Pancreas (tissue), 10 donors: ENCODE measurements around the gene CHD5. TPM values are rescaled to one million over a fixed set of nuclear protein-coding genes. Genes with fewer than 3 reads are reported as not detected.

Experiments
- ATAC-seq, 4 donors: fragments of 200-7000 bp; cut with Tn5 transposase; one replicate each; pipeline versions ENCODE4 v1.8.0 to v1.9.1; 2020; ENCODE audit warnings: mild to moderate bottlenecking in 4 of 4, moderate library complexity in 4 of 4
- DNase-seq, 6 donors: peaks; one replicate each; pipeline ENCODE4 v3.0.0-alpha.2; 2020
- FAIRE-seq: peaks from 2 replicates; lab custom pipeline; 2012; peaks lifted over from hg19 to GRCh38; lab: Jason Lieb, UNC
- H3K27ac ChIP-seq, 4 donors: fragments of 200-600 bp; sonication (generic); 1 replicate in 3 of 4; 2 replicates in 1 of 4; pipeline versions ENCODE4 v1.5.0 to v1.8.0; 2020
- H3K27me3 ChIP-seq, 4 donors: fragments of 200-600 bp; one replicate each; pipeline ENCODE4 v1.8.0; 2021
- H3K36me3 ChIP-seq, 3 donors: fragments of 200-600 bp; sonication (generic) in 1 of 3; one replicate each; pipeline versions ENCODE4 v1.5.0 to v1.8.0; 2020 to 2021
- H3K4me1 ChIP-seq, 3 donors: fragments of 200-600 bp; one replicate each; pipeline ENCODE4 v1.8.0; 2021
- H3K4me3 ChIP-seq, 4 donors: fragments of 200-600 bp; sonication (generic) in 2 of 4; one replicate each; pipeline versions ENCODE4 v1.5.0 to v1.8.0; 2020 to 2021
- H3K9me3 ChIP-seq, 4 donors: fragments of 200-600 bp; one replicate each; pipeline ENCODE4 v1.8.0; 2021
- WGBS, 2 donors: extraction: QIAGEN DNeasy Blood & Tissue Kit; methylation state at CpG; one replicate each; pipeline ENCODE4 v1.1.7; 2013; 5-methylcytosine and 5-hydroxymethylcytosine counted together
- intact Hi-C, 3 donors: fragments of 100-400 bp; cut with DNase I; formaldehyde crosslinking; loops; one replicate each; pipeline versions ENCODE4 v1.11.1 to v1.14.2; 2022
- polyA plus RNA-seq, 2 donors: library from polyadenylated mRNA; stranded (reverse); fragments of 200-250 nt; gene quantifications; one replicate each; pipeline ENCODE4 v1.2.3, GENCODE V29; 2013
- total RNA-seq, 6 donors: library from RNA; stranded (reverse); fragmentation: NEBNext Ultra II Directional in 4 of 6; extraction: Animal tissue kit (Norgen Biotek cat#: 25700) in 4 of 6; gene quantifications; one replicate each; pipeline versions ENCODE4 v1.2.1 to v1.2.4, GENCODE V29; 2021 to 2023
- TF ChIP-seq, protein P1 (sequence below), 4 donors: fragments of 200-600 bp; sonication (generic) in 3 of 4; IDR thresholded peaks; one replicate each; pipeline versions ENCODE4 v1.5.0 to v1.8.0; 2021; ENCODE audit warnings: antibody characterized with exemption in 4 of 4
- donor health status: healthy with polysubstance abuse.
- donor health status: DM: no; HTN: no; CAD: no; lungs with moderate emphysema.
- donor health status: DM: no; HTN: no; CAD: no.
- donor health status: control.
- donor health status: control.
- donor health status: Bipolar disorder and iron deficiency.
- donor health status: DM: yes; HTN: yes; CAD: no.
- donor health status: DM: no; HTN: no; CAD: no.
- donor health status: DM: no; HTN: no; CAD: no.
- donor health status: DM: yes; HTN: yes; CAD: no.

The CHD5 gene
- total and polyA plus RNA-seq, 8 donors, result 0.09 to 2.9 (median 0.40) TPM

DNA sequence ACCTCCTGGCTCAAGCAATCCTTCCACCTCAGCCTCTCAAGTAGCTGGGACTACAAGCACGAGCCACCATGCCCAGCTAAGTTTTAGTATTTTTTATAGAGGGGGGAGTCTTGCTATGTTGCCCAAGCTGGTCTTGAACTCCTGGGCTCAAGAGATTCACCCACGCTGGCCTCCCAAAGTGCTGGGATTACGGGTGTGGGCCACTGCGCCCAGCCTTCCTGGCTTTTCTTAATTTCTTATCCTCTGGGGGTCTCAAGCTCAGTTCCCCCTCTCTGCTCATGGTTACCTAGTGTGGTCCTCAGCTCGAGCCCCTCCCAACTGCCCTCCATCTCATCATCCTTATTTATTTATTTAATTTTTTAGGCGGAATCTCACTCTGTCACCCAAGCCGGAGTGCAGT, 22.1 kb upstream of the CHD5 start:
- peaks cover 8 to 16% (median 11%) of the 10 kb centered on the region in 3 donors for H3K4me1 ChIP-seq
- no peak for ATAC-seq
- peak in 2 of 6 donors; percentile 11 to 22 for DNase-seq
- H3K4me3 ChIP-seq, result no peak overlapping the region
- FAIRE-seq, result no peak
- no peak overlapping the region for H3K27ac ChIP-seq
- H3K27me3 ChIP-seq, result no peaks in the 10 kb centered on the region
- no peaks in the 10 kb centered on the region for H3K9me3 ChIP-seq
- intact Hi-C loops, result no loop called here
- TF ChIP-seq, protein P1, sequence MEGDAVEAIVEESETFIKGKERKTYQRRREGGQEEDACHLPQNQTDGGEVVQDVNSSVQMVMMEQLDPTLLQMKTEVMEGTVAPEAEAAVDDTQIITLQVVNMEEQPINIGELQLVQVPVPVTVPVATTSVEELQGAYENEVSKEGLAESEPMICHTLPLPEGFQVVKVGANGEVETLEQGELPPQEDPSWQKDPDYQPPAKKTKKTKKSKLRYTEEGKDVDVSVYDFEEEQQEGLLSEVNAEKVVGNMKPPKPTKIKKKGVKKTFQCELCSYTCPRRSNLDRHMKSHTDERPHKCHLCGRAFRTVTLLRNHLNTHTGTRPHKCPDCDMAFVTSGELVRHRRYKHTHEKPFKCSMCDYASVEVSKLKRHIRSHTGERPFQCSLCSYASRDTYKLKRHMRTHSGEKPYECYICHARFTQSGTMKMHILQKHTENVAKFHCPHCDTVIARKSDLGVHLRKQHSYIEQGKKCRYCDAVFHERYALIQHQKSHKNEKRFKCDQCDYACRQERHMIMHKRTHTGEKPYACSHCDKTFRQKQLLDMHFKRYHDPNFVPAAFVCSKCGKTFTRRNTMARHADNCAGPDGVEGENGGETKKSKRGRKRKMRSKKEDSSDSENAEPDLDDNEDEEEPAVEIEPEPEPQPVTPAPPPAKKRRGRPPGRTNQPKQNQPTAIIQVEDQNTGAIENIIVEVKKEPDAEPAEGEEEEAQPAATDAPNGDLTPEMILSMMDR (IDR thresholded peaks at IDR 0.05), result no peak
- WGBS, 2 donors, result 86 to 90% methylated on average over 7 of the region's 7 CpGs
- no peaks in the 10 kb centered on the region for H3K36me3 ChIP-seq

- DNase-seq (peak in 1 of 6 donors; percentile 2), ATAC-seq (no peak), FAIRE-seq (no peak)
- intact Hi-C loops, result no loop called here
- Histone ChIP-seq H3K36me3 (peaks cover 0 to 11% (median 4%) of the 10 kb centered on the region in 3 donors), H3K9me3 (no peaks in the 10 kb centered on the region), H3K4me3 (peak overlapping the region in 2 of 4 donors; percentile 71 to 100), H3K4me1 (peaks cover 8 to 13% (median 11%) of the 10 kb centered on the region in 3 donors), H3K27ac (peak overlapping the region; percentile 14 to 64 (median 58)), H3K27me3 (no peaks in the 10 kb centered on the region)
- 68 to 72% methylated on average over 10 of the region's 10 CpGs for WGBS, 2 donors
- TF ChIP-seq, protein P1 (IDR thresholded peaks at IDR 0.05), result no peak
Measured at GRCh38 chr1:6200188-6200809, 20.2 kb upstream of the CHD5 start.

DNA sequence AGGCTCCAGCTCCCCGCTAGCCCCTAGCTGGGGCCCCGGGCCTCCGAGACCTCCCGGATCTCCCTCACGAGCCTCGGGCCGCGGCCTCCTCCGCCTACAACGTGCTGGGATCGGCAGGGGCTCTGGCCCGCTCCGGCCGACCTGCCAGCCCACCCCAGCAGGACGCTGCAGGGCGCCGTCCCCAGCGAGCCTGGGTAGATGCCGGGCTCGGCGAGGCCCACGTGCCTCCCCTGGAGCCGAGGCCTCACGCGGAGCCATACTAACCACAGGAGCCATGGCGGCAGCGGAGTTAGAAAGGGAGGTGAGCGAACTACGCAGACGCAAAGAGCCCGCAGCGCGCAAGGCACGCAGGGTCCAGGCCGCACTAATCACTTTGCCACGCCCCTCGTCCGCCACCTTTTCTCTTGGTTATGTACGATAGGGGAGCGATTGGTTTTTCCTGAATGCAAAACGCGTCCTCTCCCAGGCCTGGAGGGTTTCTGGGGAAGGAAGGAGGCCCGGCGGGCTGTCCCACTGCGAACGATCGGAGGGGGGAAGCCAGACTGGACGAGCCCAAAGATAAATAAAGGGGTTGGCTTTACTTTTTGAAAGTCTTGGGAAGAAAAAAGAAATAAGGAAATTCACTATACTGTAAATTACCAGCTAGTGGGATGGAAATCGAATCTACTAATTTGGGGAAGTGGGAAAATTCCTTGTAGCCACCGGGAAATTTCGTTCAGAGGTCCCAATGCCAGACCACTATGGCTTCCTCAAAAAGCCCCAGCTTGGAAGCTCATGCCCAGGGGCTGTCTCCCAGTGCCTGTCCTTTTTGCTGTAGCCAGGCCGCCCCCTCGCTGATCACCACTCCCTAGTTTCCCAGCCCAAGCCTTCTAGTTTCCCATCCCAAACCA, 19.4 kb upstream of the CHD5 start, which contains the start of gene RPL22:
Gene RPL22, minus strand, starts transcription at position 298 of the 890 bp plus-strand sequence. Its CDS starts 22 bp downstream, at position 276.
- WGBS, 2 donors, result 2% methylated on average over 53 of the region's 53 CpGs
- DNase-seq, result peak; percentile 93 to 98 (median 98)
- Histone ChIP-seq H3K36me3 (peaks cover 0 to 13% (median 7%) of the 10 kb centered on the region in 3 donors), H3K27ac (peak within 1 kb of the TSS; percentile 59 to 79 (median 66)), H3K4me1 (peaks cover 8 to 13% (median 11%) of the 10 kb centered on the region in 3 donors), H3K27me3 (no peaks in the 10 kb centered on the region), H3K9me3 (no peaks in the 10 kb centered on the region), H3K4me3 (peak within 1 kb of the TSS; percentile 71 to 100 (median 85))
- peak; percentile 94 for FAIRE-seq
- intact Hi-C loops, result no loop called here
- ATAC-seq, result peak; percentile 97 to 99 (median 98)
- TF ChIP-seq, protein P1 (IDR thresholded peaks at IDR 0.05), result no peak

DNA sequence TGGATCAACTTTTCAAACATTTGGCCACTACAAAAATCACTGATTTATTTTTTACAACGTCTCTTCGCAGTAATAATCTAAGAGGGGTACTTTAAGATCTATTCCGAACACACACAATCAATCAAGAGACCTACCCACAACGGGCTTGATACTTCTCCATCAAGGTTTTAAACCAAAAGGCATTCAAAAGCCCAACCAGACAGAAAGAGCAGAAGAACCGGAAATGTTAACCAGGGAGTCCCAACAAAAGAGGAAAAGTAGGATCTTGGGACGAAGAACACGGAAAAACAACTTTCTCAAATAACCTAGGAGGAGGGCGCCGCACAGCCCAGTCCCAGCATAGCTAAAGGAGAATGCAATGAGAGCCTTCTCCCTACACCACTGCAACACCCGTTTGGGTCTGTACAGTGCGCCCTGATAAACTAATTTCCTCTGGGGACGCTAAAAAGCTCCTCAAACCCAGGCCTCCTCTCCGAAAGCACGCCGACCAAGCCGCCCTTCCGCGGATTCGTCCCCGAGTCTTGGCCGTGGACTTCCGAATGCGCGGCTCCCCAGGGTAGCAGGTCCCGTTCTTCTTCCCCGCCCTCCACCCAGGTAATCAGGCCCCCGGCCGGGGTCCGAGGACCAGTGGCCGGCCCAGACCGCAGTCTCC, 18.7 kb upstream of the CHD5 start:
- H3K27ac ChIP-seq, result peak overlapping the region; percentile 20 to 79 (median 66)
- 0 to 1% methylated on average over 31 of the region's 31 CpGs for WGBS, 2 donors
- H3K4me1 ChIP-seq, result peaks cover 8 to 13% (median 11%) of the 10 kb centered on the region in 3 donors
- FAIRE-seq (no peak), DNase-seq (no peak), ATAC-seq (peak; percentile 5 to 28 (median 9))
- peaks cover 3 to 21% (median 15%) of the 10 kb centered on the region in 3 donors for H3K36me3 ChIP-seq
- intact Hi-C loops, result no loop called here
- no peaks in the 10 kb centered on the region for H3K9me3 ChIP-seq
- TF ChIP-seq, protein P1 (IDR thresholded peaks at IDR 0.05), result no peak
- H3K4me3 ChIP-seq, result peak overlapping the region; percentile 71 to 100 (median 85)
- no peaks in the 10 kb centered on the region for H3K27me3 ChIP-seq
